HG03354 (cell line): ENCODE measurements around the gene RIMS1.

Experiments
- ATAC-seq: cut with Tn5 transposase; IDR thresholded peaks from one replicate; pipeline ENCODE4 v1.9.1; 2021; ENCODE audit warnings: mild to moderate bottlenecking; ENCODE audit not compliant: unreplicated experiment, poor library complexity, severe bottlenecking

RIMS1 gene

DNA sequence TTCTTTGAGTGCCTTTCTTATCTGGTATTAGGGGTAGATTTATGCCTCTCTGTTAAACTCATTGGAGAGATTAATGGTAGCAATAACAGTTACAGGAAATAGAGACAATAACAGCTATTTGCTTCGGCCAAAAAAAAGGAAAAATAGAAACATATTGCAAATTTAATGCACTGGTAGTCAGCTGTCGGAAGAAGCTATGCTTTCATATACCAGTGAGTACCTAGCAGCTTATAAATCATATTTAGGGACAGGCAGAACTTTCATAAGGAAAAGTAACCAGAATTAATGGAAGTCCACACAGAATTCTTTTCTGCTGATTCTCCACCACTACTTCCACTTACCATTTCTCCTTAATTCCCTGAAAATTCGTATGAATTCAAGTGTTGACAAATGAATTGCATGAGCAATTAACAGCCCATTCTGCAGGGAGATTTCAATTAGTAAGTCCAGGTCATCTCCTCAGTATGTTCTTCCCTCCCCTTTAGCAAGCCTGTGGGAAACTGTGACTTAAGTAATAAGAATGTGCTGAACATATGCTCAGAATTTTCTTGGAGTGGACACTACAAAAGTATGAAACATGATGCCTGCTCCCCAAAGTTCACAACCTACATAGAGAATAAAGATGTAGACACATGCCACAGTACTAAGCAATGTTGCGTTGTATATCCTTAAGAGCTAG is 538.8 kb downstream of the RIMS1 start:
- no peak for ATAC-seq

DNA sequence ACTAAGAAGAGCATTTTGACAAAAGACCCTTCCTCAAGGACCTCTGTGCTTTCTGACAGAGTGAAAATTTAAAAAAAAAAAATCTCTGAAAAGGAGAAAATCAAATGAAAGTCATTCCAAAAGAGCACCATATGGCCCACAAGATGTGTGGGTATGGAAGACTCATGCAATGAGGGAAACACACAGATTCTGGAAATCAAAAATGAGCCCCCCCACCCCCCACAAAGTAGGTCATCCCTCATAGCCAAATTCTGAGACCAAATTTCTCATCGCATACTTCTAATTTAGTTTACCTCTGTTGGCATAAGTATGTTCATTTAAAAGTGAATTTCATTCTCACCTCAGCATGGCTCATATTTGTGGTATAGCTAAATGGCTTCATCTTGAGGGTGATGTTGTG is 554.3 kb downstream of the RIMS1 start:
- no peak for ATAC-seq

- ATAC-seq = no peak
These were observed 560.1 kb downstream of the RIMS1 start for GRCh38 chr6:72446430-72446829.
